Renal pelvis (tissue), 12 donors: ENCODE results near the gene ACTRT3. TPM values are rescaled to one million over a fixed set of nuclear protein-coding genes. Genes with fewer than 3 reads are reported as not detected.
A peak's percentile ranks its signal among the peaks of the same experiment; 100 is the strongest.

Experiments used
- DNase-seq: peaks from one replicate; pipeline ENCODE4 v3.0.0-alpha.2; 2013
- long read RNA-seq, 16 experiments: transcript quantifications; one replicate each; lab custom pipeline, GENCODE V29; 2026
- polyA plus RNA-seq, 3 donors: library from polyadenylated mRNA; unstranded; fragments of 120-200 nt; gene quantifications; one replicate each; pipeline ENCODE4 v1.2.1, GENCODE V29; 2013; ENCODE audit not compliant: insufficient read length in 3 of 3

The ACTRT3 gene
- 1 to 10 TPM; 4.6 to 5.4 (median 4.9) TPM for polyA plus RNA-seq
- long read RNA-seq, donor 1, transcript ACTRT3-201 (2 exons, 2,005 nt), result major isoform, 5 of 5 reads
- long read RNA-seq, donor 1, partial matches to known transcripts, result 0 of 5 reads
- long read RNA-seq, donor 1, other reads (novel, unspliced or antisense), result 0 of 5 reads
- long read RNA-seq, donor 2, partial matches to known transcripts, result 0 of 2 reads
- long read RNA-seq, donor 2, other reads (novel, unspliced or antisense), result 0 of 2 reads
- long read RNA-seq, donor 3, partial matches to known transcripts, result 0 of 4 reads
- long read RNA-seq, donor 3, other reads (novel, unspliced or antisense), result 0 of 4 reads
- long read RNA-seq, donor 4, partial matches to known transcripts, result 0 of 1 reads
- long read RNA-seq, donor 4, other reads (novel, unspliced or antisense), result 0 of 1 reads
- long read RNA-seq, donor 5, partial matches to known transcripts, result 0 of 2 reads
- long read RNA-seq, donor 5, other reads (novel, unspliced or antisense), result 0 of 2 reads
- long read RNA-seq, donor 6, partial matches to known transcripts, result 0 of 4 reads
- long read RNA-seq, donor 6, other reads (novel, unspliced or antisense), result 0 of 4 reads
- long read RNA-seq, donor 7, transcript ACTRT3-201 (2 exons, 2,005 nt), result major isoform, 5 of 5 reads
- long read RNA-seq, donor 7, partial matches to known transcripts, result 0 of 5 reads
- long read RNA-seq, donor 7, other reads (novel, unspliced or antisense), result 0 of 5 reads
- long read RNA-seq, donor 8, partial matches to known transcripts, result 0 of 1 reads
- long read RNA-seq, donor 8, other reads (novel, unspliced or antisense), result 0 of 1 reads
- long read RNA-seq, donor 9, partial matches to known transcripts, result 0 of 1 reads
- long read RNA-seq, donor 9, other reads (novel, unspliced or antisense), result 0 of 1 reads
- long read RNA-seq, donor 10, partial matches to known transcripts, result 0 of 3 reads
- long read RNA-seq, donor 10, other reads (novel, unspliced or antisense), result 0 of 3 reads
- long read RNA-seq, donor 11, partial matches to known transcripts, result 0 of 1 reads
- long read RNA-seq, donor 11, other reads (novel, unspliced or antisense), result 0 of 1 reads
- long read RNA-seq, donor 12, partial matches to known transcripts, result 0 of 3 reads
- long read RNA-seq, donor 12, other reads (novel, unspliced or antisense), result 0 of 3 reads
- long read RNA-seq, donor 13, result 0 reads
- long read RNA-seq, donor 14, result 0 reads
- long read RNA-seq, donor 15, partial matches to known transcripts, result 0 of 2 reads
- long read RNA-seq, donor 15, other reads (novel, unspliced or antisense), result 0 of 2 reads
- long read RNA-seq, donor 16, partial matches to known transcripts, result 0 of 2 reads
- long read RNA-seq, donor 16, other reads (novel, unspliced or antisense), result 0 of 2 reads

DNA sequence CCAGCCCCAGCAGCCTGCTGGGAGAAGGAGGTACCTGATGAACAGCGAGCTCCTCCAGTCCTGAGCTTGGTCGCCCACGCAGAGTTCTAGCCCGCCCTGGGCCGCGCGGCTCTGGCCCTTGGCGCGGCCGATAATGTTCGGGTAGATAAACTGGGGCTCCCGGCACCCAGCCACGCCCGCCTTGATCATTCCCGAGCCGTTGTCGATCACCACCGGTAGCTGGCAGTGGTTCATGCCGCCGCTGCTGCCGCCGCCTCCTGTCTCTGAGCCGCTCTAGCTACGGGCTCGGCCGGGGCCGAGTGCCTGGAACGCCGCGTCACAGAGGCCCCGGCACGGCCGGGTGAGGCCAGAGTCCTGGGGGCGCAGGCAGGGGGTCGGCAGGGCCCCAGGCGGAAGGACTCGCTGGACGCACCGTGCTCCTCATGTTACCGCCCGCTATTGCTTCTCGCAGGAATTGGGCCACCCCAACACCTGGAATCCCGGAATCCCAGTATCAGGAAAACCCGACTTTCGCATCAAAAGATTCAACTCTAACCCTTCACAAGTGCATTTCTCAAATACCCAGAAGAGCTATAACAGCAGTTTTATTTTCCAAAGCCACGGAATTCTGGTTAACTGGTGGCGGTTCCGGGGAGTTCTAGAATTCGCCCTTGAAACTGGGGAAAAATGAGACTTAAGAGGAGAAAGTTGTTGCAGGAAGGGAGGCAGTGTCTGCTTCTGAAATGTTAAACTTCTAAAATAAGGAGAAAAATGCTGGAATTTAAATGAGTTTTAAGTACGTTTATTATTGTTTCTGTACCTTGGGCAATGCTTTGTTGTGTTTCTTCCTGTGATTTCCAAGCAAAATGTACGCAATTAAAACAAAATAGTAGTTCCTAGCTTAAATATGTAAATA, at the start of gene ACTRT3:
Gene ACTRT3, minus strand, starts transcription at position 275 of the 895 bp plus-strand sequence. Its CDS starts 41 bp downstream, at position 234.
- peak; percentile 76 for DNase-seq

DNA sequence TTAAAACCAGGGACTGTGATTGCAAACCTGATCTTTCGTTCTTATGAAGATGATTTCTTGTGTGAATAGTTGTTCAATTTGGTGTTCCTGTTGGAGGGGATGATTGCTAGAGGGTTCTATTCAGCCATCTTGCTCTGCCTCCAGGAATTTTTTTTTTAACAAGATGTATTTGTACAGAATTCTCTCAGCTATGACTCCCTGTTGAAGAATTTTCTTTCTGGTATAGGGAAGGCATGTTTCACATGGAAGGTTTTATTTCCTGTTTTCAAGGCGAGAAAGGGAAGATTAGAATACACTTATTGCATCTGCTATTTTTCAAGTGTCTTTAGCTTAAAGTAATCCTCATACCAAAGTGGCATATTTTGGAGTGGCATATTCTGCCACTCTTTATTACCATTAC, 49.0 kb upstream of the ACTRT3 start:
- no peak for DNase-seq

DNA sequence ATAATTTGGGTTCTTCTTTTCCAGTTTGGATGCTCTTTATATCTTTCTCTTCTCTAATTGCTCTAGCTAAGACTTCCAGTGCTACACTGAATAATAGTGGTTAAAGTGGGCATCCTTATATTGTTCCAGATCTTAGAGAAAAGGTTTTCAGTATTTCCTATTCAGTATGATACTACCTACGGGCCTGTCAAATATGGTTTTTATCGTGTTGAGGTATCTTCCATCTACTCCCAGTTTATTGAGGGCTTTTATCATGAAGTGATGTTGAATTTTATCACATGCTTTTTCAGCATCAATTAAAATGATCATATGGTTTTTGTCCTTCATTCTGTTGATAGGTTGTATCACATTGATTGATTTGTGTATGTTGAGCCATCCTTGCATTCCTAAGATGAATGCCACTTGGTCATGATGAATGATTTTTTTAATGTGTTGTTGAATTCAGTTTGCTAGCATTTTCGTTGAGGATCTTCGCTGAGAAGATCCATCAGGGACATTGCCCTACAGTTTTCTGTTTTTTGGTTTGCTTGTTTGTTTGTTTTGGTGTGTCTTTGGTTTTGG, 46.3 kb upstream of the ACTRT3 start:
- no peak for DNase-seq

DNA sequence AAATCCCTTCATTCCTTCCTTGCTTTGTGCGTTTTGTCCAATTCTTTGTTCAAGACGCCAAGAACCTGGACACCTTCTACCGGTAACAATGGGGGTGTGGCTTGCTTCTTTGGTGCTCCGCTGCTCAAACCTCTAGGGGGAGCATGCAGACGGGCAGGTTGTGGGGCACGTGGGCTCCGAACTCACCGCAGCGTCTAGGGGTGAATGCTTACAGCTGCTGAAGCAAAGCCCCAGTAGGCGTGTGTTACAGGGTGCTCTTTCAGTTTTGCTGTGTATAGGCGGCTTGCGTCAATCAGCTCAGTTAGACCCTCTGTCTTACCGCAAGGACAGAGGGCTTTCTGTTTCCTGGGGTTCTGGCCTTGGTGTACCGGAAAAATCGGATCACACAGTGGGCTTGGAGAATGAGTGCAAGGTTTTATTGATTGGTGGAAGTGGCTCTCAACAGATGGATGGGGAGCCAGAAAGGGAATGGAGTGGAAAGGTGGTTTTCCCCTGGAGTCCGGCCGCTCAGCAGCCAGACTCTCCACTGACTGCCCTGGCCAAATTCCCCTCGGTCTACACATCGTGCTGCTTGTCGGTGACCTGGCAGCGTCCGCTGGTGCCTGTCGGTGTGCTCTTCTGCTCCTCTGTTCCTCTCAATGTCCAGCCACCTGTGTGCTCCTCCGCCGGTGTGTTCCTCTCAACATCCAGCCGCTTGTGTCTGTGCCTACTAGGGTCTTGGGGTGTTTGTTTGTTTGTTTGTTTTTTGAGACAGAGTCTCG, 44.6 kb upstream of the ACTRT3 start:
- DNase-seq, result no peak

DNA sequence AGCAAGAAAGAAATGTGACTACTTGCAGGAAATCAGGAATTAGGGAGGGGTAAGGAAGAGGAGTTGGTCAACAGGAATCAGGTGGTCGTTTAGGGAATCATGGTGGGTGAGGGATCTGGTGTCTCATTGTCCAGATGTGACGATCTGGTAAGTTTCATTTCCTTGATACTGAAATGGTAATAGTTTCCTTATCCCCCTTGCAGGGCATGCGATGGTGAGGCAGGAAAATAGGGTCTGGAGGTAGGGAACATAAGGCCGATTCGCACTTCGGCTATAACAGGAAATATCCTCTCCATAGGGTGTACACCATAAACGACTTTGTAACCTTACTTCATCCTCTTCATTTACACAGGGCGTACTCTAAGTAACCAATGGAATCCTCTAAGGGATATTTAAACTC, 43.9 kb upstream of the ACTRT3 start:
- no peak for DNase-seq

DNA sequence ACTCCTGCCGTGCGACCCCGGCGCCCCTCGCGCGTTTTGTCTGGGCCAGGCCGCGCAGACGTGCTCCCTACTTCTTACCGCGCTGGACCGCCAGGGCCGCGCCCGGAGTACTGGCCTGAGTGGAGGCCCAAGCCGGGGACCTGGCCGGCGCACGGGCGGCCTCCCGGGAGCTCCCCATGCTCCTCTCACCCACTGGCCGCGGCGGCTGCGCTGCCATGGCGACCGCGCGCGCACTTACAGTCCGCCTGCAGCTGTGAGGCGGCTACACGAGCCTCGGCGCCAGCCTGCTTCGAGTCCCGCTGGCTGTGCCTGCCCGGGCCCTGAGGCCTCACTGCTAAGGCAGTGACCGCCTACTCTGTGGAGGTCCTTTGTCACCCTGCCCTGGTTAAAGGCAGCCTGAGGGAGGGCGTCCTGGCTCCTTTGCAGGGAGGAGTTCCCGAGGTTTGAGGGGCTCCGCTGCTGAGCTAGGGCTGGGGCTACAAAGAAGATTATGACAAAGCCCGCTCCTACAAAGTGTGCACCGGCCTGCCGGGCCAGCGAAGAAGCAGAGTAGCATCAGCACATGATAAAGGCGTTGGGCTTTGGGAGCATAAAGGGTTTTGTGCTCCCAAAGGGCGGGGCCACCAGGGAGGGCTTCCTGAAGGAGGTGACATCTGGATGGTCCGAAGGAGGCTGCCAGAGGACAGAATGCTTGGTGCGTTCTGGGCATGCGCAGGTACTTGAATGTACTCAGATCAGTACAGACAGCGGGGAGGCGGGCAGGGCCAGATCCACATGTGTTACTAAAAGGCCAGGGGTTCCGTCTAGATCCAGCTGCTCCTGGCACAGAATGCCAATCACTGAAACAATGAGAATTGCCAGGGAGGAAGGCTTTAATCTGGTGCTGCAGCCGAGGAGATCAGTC, 43.2 kb upstream of the ACTRT3 start, which contains the start of the genes LRRC34 and LRRIQ4:
Gene LRRC34, minus strand, starts transcription at position 573 of the 904 bp plus-strand sequence. Its CDS starts 356 bp downstream, at position 217.
Gene LRRIQ4, plus strand, starts transcription at position 539 of the 904 bp plus-strand sequence. CDS start 9,052 bp downstream, outside the sequence.
- peak; percentile 69 for DNase-seq

DNA sequence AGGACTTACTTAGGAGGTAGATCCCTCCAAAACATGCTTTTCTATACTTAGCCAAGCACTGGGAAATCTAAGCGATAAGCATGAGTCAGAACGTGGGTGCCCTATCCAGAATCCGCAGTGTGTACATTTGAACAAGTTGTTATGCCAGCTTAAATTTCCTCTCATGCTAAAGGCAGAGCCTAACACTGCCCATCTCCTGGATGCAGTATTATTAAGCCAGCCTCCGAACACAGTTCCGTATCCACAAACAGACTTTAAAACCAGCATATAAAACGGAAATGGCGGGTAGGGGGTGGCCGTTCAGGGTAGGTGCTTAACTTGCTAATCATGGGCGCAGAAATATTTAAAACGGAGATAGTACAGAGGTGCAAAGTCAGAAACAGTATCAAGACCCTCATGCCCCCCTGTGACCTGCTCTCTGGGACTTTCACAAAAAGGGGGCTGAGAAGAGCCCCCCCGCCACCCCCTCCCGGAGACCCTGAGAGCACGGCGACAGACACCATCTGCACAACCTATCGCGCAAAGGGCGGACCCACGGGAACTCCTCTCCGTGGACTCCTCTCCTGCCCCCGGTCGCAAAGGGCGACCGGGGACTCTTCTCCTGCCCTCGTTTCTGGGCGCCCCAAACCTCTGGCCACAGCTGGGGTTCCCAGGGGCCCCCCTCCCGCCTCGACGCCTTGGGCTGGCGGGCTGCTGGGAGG, 42.4 kb upstream of the ACTRT3 start:
- peak; percentile 38 for DNase-seq

DNA sequence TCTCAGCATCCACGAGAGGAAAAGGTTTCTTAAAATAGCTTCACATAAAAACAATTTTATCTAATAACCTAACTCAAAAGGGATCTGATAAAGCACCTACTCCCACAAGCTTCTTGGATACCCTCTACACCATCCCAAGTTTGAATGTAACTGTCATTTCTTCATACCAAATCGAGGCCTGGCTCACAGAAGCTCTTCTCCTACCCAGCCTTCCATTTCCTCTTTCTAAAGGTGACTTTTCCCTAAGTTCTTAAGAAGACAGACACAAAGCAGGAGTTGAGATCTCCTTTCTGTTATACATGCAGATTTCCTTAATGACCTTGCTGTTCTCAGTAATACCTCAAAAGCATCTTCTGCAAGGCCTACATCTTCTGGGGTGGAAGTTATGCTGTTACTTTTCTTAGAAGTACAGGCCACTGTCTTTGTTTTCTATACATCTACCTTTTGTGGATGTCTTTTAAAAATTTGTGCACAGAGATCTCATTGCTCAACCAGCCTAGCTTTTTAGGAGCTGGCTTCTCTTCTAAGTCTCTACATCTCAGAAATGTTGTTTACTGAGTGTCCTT, 40.0 kb upstream of the ACTRT3 start:
- no peak for DNase-seq

DNA sequence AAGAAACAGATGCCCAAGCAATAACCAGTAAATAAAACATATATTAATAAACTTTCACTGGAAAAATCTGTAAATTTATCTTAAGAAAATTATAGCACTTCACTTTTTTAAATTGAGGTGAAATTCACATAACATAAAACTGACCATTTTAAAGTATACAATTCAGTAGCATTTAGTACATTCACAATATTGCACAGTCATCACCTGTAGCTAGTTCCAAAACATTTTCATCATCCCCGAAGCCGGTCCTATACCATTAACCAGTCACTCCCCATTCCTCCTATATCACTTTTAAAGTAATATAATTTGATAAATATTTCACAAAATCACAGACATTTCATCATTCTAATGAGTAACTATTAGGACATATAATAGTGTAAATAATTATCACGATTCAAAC, 35.3 kb upstream of the ACTRT3 start:
- no peak for DNase-seq

DNA sequence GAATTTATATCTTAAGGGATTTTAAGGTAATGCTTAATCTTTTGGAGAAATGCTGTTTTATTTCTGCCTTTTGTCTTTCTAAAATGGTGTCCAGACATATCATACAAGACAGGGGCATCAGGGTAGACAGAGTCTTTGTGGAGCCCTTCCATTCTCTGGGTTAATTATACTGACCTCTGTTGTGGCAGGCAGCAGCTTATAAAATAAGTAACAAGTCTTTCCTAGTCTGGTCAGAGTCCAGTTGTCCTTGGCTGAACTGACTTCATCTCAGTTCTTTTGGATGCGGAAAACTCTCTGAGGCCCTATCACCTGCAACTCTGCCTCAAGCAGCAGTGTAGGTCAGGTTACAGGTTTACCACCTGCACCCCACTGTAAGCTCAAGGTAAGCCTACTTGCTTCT, 23.0 kb upstream of the ACTRT3 start:
- no peak for DNase-seq

DNA sequence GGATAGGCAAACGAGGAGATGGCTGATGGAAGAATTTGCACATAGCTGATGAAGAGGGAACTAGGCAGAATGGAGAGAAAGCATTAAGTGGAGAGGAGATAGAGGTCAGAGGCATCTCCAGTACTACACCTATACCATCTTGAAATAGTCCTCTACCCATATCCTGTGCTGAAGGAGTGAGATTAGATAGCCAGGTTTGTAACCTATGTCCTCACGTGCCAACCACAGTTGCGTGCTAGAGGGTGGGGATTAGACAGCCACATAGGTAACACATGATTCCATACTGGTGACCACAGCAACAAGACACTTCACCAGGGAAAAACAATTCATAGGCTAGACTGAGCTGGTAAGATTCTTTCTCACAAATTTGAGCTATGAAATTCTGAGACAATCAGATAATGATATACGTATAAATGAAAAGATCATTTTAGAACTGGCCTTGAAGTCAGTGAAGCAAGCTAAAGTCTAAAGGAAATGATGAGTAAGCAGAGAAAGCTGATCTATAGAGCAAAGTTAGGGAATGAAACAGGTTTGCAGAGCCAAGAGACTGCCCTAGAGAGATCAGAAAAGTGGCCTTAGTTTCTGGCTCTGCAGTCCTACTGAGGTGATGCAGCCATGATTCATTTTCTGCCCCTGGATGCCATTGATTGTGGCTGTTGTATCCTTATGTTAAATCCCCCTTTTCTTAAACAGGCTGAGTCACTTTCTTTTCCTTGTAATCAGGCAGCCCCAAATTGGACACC, 21.5 kb upstream of the ACTRT3 start:
- no peak for DNase-seq

DNA sequence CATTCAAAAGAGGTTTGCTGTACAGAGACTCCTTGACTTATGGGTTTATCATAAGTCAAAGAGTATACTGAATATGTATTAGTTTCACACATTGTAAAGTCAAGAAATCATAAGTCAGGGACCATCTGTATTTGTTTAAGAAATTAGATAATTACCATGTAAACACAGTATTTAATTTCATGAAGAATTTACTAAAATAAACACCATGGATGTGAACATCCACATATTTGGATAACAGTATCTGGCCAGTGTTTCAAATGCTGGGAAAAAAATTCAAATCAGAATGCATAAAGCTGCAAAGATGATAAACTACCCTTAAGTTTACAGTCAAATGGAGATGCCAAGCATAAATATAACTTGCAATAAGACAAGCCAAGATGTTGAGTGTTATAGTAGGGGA, 20.9 kb upstream of the ACTRT3 start:
- no peak for DNase-seq

DNA sequence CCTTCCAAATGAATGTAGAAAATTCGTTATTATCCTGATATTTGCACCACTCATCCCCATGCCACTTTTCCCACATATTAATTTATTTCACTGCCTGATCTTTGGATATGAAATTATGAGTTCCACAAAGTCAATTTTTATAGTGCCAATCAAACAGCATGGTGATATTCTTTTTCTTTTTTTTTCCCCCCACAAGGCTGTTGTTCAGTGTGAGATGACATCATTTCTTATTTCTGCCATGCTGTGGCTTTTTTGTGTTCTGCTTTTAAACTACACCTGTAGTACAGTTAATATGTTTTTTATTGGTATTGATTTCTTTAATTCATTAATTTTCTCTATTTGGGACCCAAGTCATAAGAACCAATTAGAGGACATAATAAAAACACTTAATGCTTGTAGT, 18.4 kb upstream of the ACTRT3 start:
- no peak for DNase-seq

DNA sequence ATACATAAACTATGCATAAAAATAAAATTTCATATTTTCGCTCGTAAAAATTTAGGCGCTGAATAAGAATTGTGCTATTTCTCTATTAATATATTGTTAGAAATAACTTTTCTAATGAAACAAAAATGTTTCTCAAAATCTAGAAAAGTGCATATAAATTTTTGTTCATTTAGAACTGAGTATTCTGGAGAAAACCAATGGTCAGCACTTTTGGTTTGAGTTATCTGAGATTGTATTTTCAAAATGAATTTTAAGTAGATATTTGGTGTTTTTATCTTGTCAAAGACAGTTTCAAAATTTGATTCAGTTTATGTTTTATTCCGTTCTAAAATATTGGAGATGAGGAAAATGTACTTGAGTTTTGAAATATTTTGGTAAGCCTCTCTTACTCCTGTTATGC, 17.8 kb upstream of the ACTRT3 start:
- no peak for DNase-seq

DNA sequence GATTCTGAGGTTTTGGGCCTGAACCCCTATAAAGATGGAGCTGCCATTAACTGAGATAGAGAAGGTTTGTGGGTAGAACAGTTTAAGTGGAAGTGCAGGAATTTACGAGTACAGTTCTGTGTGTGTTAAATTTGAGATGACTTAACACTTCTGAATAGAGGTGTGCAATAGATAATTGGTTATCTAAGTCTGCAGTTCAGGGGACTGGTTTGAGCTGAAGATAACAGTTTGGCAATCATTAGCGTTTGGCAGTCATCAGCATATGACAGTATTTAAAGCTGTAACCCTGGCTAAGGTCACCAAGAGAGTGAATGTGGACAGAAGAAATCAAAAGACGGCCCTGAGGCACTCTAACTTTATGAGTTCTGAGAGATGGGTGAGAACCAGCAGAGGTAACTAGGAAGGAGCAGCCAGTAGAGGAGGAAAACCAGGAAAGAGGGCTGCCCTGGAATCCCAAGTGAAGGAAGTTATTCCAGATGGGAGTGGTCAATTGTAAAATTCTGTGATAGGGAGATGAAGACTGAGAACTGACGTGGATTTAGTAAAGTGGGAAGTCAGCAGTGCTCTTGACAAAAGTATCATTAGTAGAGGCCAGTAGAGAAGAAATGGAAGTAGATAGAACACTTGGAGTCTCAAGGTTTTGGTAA, 12.0 kb upstream of the ACTRT3 start:
- DNase-seq, result no peak

DNA sequence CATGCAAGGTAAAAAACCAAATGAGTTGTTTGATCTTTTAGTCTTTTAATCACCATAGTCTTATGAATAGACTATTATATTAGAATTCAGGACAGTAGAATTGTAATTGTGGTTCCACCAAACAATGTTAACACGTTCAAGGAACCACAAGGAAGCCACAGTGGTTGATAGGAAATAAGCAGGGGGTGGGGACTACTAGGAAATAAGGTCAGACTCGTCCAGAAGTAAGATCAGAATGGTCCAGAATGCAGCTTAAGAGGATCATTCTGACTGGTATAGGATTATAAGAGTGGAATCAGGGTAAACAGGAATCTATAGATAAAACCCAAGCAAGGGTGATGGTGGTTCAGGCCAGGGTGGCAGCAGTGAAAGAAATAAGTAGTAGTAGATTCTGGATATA, 11.4 kb upstream of the ACTRT3 start:
- DNase-seq, result no peak
